Prostate gland (tissue), 2 donors: ENCODE data around the gene GPR82. TPM values are rescaled to one million over a fixed set of nuclear protein-coding genes. Genes with fewer than 3 reads are reported as not detected.
"Not testable (repeated sequence)": the region's sequence is repeated elsewhere in the genome, so short reads cannot be mapped to it uniquely, and the experiment has no call there.

Experiments used
- DNase-seq: peaks from one replicate; pipeline ENCODE4 v3.0.0-alpha.2; 2019; ENCODE audit warnings: low spot score
- H3K27ac ChIP-seq, 2 donors: fragments of 200-600 bp; sonication (generic); 2 replicates each; pipeline ENCODE4 v1.5.1; 2017 to 2019
- H3K27me3 ChIP-seq: fragments of 200-600 bp; sonication (generic); replicated peaks from 2 replicates; pipeline ENCODE4 v1.5.1; 2019; ENCODE audit not compliant: insufficient read depth
- H3K36me3 ChIP-seq, 2 donors: fragments of 200-600 bp; sonication (generic); 1 replicate in 1 of 2; 2 replicates in 1 of 2; pipeline versions ENCODE4 v1.5.1 to v1.8.1; 2017 to 2019
- H3K4me1 ChIP-seq: fragments of 200-600 bp; sonication (generic); replicated peaks from 2 replicates; pipeline ENCODE4 v1.5.1; 2019
- H3K4me3 ChIP-seq, 2 donors: fragments of 200-600 bp; sonication (generic); 2 replicates each; pipeline ENCODE4 v1.5.1; 2017 to 2019
- H3K9me3 ChIP-seq: fragments of 200-600 bp; sonication (generic); 2 replicates; pipeline ENCODE4 v1.5.1; 2017
- POLR2A ChIP-seq: fragments of 450-650 bp; IDR thresholded peaks from one replicate; pipeline ENCODE4 v1.6.1; 2016; ENCODE audit warnings: antibody characterized with exemption, mild to moderate bottlenecking
- POLR2AphosphoS5 ChIP-seq: sonication (generic); formaldehyde crosslinking; IDR thresholded peaks from one replicate; pipeline ENCODE4 v1.6.1; 2017; ENCODE audit warnings: antibody characterized with exemption
- WGBS: methylation state at CpG from one replicate; pipeline ENCODE4 v1.1.5; 2018; 5-methylcytosine and 5-hydroxymethylcytosine counted together
- intact Hi-C: fragments of 100-400 bp; cut with DNase I; formaldehyde crosslinking; loops from one replicate; pipeline ENCODE4 v1.14.2; 2022
- total RNA-seq, 2 donors: library from RNA; depleted of rRNA; stranded (reverse); fragments of >200 nt; gene quantifications; one replicate each; pipeline ENCODE4 v1.1.0, GENCODE V29; 2016
- TF ChIP-seq, protein P1 (sequence below), 4 experiments: fragments of 200-600 bp in 2 of 4; fragments of 450-650 bp in 2 of 4; sonication (generic) in 2 of 4; IDR thresholded peaks; 1 replicate in 3 of 4; 2 replicates in 1 of 4; pipeline ENCODE4 v1.5.1; 2016 to 2019; ENCODE audit warnings: antibody characterized with exemption in 4 of 4, mild to moderate bottlenecking in 2 of 4, moderate library complexity in 2 of 4

GPR82 gene
- total RNA-seq, 2 donors from 2014 or later: 0.28 to 0.41 TPM

DNA sequence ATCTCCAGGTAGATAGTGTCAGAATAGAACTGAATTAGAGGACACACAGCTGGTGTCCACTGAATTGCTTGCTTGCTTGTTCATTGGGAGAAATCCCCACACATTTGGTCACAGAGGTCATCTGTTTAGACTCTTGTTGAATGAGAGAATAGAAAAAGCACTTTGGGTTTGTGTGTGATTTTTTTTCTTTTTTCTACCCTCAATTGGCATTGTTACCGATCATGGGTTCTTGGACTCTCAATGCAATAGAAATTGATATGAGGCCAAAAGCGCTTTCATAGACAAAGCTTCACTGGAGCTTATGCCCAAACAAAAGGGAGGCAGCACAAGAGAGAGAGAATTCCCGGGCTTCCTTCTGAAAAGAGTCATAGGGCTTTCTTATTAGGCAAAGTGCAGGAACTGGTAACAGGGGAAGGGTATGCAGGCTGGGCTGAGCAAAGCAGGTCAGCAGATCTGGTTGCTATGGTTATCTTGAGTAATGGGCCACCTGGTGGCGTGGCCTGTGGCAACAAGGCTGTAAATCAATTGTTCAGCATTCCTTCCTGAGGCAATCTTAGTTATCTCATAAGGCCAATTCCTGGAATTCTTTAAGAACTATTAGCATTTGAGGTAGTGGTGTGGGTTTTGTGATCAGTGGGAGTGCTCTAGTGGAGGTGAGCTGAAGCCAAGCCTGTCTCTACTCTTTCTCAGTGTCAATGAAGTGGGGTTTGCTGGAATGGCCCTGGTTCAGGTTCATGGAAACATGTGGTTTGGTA is 5.3 kb upstream of the GPR82 start:
- no peak for TF ChIP-seq POLR2AphosphoS5
- TF ChIP-seq POLR2A: no peak
- TF ChIP-seq, protein P1, sequence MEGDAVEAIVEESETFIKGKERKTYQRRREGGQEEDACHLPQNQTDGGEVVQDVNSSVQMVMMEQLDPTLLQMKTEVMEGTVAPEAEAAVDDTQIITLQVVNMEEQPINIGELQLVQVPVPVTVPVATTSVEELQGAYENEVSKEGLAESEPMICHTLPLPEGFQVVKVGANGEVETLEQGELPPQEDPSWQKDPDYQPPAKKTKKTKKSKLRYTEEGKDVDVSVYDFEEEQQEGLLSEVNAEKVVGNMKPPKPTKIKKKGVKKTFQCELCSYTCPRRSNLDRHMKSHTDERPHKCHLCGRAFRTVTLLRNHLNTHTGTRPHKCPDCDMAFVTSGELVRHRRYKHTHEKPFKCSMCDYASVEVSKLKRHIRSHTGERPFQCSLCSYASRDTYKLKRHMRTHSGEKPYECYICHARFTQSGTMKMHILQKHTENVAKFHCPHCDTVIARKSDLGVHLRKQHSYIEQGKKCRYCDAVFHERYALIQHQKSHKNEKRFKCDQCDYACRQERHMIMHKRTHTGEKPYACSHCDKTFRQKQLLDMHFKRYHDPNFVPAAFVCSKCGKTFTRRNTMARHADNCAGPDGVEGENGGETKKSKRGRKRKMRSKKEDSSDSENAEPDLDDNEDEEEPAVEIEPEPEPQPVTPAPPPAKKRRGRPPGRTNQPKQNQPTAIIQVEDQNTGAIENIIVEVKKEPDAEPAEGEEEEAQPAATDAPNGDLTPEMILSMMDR (IDR thresholded peaks at IDR 0.05): no peak
- WGBS: 84% methylated on average over 4 of the region's 4 CpGs

DNA sequence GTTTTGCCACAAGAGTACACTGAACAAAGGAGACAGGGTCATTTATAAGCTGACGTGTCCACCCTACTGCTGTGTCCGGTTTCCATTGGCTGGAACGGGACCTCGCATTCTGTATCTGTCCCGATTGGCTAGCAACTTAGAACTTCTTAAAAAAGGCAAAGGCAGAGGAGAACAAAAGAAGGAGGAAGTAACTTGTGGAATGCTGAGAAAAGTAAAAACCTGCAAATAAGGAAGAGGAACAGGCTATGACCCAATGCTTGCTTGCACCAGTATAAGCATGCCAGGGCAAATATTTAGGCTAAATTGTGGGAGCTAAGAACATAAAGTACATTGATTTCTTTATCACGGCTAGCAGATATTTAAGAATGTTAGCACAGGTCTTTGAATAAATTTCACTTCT is 4.4 kb upstream of the GPR82 start:
- H3K9me3 ChIP-seq, DNase-seq, H3K27ac ChIP-seq, H3K36me3 ChIP-seq, H3K27me3 ChIP-seq, intact Hi-C loops, H3K4me3 ChIP-seq, H3K4me1 ChIP-seq: not testable (repeated sequence)
- 86% methylated on average over 6 of the region's 6 CpGs for WGBS

More for the DNA sequence above, 5.3 kb upstream of the GPR82 start:
- no peaks in the 10 kb centered on the region for H3K4me1 ChIP-seq
- no peak for DNase-seq
- intact Hi-C loops: no loop called here
- H3K27me3 ChIP-seq: no peaks in the 10 kb centered on the region
- no peak overlapping the region for H3K4me3 ChIP-seq
- H3K36me3 ChIP-seq: no peaks in the 10 kb centered on the region
- no peak overlapping the region for H3K27ac ChIP-seq
- no peaks in the 10 kb centered on the region for H3K9me3 ChIP-seq

DNA sequence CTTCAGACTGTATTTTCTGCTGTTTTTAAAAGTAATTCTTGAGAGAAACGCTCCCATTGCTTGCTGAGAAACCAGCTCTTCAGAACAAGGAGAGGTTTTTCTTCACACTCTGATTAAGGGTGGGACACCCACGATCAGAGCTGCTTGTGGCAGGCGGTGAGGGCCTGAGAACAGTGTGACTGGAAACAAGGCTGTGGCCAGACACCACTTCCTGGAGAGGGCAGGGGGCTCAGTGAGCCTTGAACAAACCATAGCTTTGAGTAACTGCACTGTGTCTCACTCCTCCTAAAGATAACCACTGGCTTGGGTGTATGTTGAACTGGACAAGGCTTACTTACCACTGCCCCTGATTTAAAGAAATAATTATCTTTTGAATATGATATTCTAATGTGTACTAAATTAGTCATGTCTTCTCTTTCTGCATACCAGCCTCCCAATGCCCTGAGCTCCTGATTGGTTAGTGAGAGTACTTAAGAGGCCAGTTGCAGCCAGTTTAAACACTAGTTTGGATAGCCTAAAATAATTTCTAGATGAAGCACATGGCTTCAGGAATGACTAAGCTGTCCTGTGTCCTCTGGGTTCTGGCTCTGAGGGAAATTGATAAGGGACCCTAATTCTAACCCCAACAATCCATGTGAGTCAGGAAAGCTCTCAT is 3.7 kb upstream of the GPR82 start:
- no peak overlapping the region for H3K4me3 ChIP-seq
- H3K4me1 ChIP-seq: no peaks in the 10 kb centered on the region
- TF ChIP-seq POLR2A (no peak), POLR2AphosphoS5 (no peak)
- TF ChIP-seq, protein P1 (IDR thresholded peaks at IDR 0.05): no peak
- H3K36me3 ChIP-seq: no peaks in the 10 kb centered on the region
- no peak overlapping the region for H3K27ac ChIP-seq
- DNase-seq: no peak
- WGBS: 90% methylated on average over 3 of the region's 3 CpGs
- no peaks in the 10 kb centered on the region for H3K9me3 ChIP-seq
- intact Hi-C loops: no loop called here
- no peaks in the 10 kb centered on the region for H3K27me3 ChIP-seq

DNA sequence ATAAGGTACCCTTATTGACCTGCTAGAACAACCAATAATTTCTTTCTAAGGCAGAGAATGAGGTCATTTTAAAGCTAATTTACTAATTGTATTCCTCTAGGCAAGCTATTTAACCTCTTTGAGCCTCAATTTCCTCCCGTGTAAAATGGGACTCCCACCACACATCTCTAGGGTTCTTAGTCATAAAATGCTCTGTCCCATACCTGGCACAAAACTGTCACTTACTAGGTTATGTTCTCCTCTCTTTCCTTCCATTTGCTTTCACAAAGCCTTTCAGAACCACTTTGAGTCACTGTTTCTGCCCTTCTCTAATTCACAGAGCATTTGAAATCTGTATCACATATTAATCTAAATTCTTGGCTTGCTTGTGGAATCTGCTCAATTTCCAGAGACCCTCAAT is 2.4 kb upstream of the GPR82 start:
- no peaks in the 10 kb centered on the region for H3K27me3 ChIP-seq
- H3K36me3 ChIP-seq: no peaks in the 10 kb centered on the region
- H3K9me3 ChIP-seq: no peaks in the 10 kb centered on the region
- no peaks in the 10 kb centered on the region for H3K4me1 ChIP-seq
- no peak overlapping the region for H3K4me3 ChIP-seq
- intact Hi-C loops: no loop called here
- 84% methylated on average over 1 of the region's 1 CpG for WGBS
- no peak for TF ChIP-seq POLR2AphosphoS5
- TF ChIP-seq, protein P1 (IDR thresholded peaks at IDR 0.05): no peak
- TF ChIP-seq POLR2A: no peak
- H3K27ac ChIP-seq: no peak overlapping the region
- DNase-seq: no peak

DNA sequence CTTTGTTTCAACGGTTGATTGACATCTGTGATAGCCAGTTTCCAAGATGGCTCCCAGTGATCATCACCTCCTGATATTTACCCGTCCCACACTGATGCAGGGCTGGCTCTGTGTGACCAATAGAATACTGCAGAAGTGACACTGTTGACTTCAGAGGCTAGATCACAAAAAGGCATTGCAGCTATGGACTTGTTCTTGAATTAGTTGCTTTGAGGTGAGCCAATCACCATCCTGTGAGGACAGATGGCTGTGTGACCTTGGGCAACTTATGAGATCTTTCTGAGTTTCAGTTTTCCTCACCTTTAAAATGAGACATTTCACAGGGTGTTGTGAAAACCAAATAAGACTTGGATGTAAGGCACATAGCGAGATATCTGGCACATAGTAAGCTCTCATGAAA is 1.8 kb upstream of the GPR82 start:
- intact Hi-C loops: no loop called here
- Histone ChIP-seq H3K36me3 (no peaks in the 10 kb centered on the region), H3K9me3 (no peaks in the 10 kb centered on the region), H3K4me1 (no peaks in the 10 kb centered on the region), H3K4me3 (no peak overlapping the region), H3K27me3 (no peaks in the 10 kb centered on the region), H3K27ac (no peak overlapping the region)
- 100% methylated on average over 3 of the region's 3 CpGs for WGBS
- no peak for DNase-seq
- TF ChIP-seq, protein P1 (IDR thresholded peaks at IDR 0.05): no peak
- TF ChIP-seq POLR2AphosphoS5: no peak
- no peak for TF ChIP-seq POLR2A
